Fibroblast of the aortic adventitia (primary cell): ENCODE data around the gene NABP2. TPM values are rescaled to one million over a fixed set of nuclear protein-coding genes. Genes with fewer than 3 reads are reported as not detected.

ENCODE experiments used
- DNase-seq: peaks from one replicate; pipeline ENCODE4 v3.0.0-alpha.2; 2010; ENCODE audit warnings: low read depth
- H3K4me3 ChIP-seq: 2 replicates; pipeline ENCODE4 v1.5.1; 2011; ENCODE audit warnings: low read depth, mild to moderate bottlenecking, control low read depth, low read length, moderate library complexity
- CTCF ChIP-seq: IDR thresholded peaks from 2 replicates; pipeline ENCODE4 v1.5.1; 2011; ENCODE audit warnings: mild to moderate bottlenecking, low read length, control low read depth, inconsistent platforms; ENCODE audit not compliant: insufficient read depth
- total RNA-seq: library from RNA; depleted of rRNA; stranded (reverse); fragments of >200 nt; gene quantifications from 2 replicates; pipeline ENCODE4 v1.2.3, GENCODE V29; 2012; ENCODE audit warnings: low replicate concordance

NABP2 gene
- total RNA-seq, 1 donor, result 31.5 TPM

- no peak for TF ChIP-seq CTCF
- DNase-seq, result no peak
- H3K4me3 ChIP-seq, result no peak overlapping the region
Observed at GRCh38 chr12:56241424-56242303, 17.5 kb downstream of the NABP2 start.

- no peak for TF ChIP-seq CTCF
- no peak overlapping the region for H3K4me3 ChIP-seq
- no peak for DNase-seq
Observed at GRCh38 chr12:56242986-56243385, 18.8 kb downstream of the NABP2 start.

GRCh38 chr12:56243731-56244181 lies 19.6 kb downstream of the NABP2 start:
- no peak overlapping the region for H3K4me3 ChIP-seq
- TF ChIP-seq CTCF, result no peak
- DNase-seq, result no peak

- TF ChIP-seq CTCF, result no peak
- no peak overlapping the region for H3K4me3 ChIP-seq
- DNase-seq, result no peak
Observed at GRCh38 chr12:56244494-56244893, 20.4 kb downstream of the NABP2 start.

DNA sequence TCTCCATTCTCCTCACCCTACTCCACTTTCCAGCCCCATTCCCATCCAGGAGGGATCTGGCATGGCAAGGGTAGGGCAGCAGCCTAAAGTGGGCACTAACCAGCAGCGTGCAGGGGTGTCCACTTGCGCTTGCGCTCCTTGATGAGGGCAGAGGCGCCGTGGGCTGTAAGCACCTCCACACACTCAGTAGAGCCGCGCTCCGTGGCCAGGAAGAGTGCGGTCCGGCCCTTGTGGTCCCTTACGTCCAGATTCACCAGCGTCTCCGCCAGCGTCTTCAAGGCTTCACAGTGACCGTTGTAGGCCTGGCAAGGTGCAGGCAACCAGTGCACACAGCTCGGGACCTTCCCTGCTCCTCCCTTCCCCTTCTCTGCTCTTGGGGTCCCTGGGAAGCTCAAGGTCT lies 23.8 kb downstream of the NABP2 start:
- H3K4me3 ChIP-seq, result no peak overlapping the region
- no peak for DNase-seq
- TF ChIP-seq CTCF, result no peak

DNA sequence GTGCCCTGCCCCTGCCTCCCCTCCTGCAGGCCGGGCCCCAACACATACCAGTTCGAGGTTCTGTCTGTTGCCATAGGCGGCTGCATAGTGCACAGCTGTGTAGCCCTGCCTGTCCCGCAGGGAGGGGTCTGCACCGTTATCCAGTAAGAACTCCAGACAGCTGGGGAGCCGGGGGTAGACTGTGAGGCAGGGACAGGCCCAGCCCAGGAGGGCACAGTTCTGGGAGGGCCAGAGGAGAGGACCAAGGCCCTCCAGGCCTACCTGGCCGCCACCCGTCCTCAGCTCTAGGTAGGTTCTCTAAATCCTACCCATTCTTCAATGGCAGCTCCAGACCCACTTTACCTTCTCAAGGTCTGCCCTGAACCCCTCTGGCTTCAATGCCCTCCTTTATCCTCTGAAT lies 24.6 kb downstream of the NABP2 start:
- no peak for DNase-seq
- no peak overlapping the region for H3K4me3 ChIP-seq
- TF ChIP-seq CTCF, result no peak
